K562 (cell line): Measurements from ENCODE around the gene ZNF222. TPM values are rescaled to one million over a fixed set of nuclear protein-coding genes. Genes with fewer than 3 reads are reported as not detected.

Experiments used
- ATAC-seq: fragments of 200-7000 bp; cut with Tn5 transposase; 3 replicates; pipeline ENCODE4 v1.9.1; 2020; ENCODE audit warnings: moderate library complexity
- BruUV-seq: library from RNA; stranded (reverse); fragments of 400-500 nt; replicated peaks from 2 replicates; lab custom pipeline; 2021; lab: Mats Ljungman, UMichigan
- CTCF ChIA-PET: fragments of 300-600 bp; formaldehyde crosslinking; extraction: SDS; loops from one replicate; lab custom pipeline; 2021; ENCODE audit warnings: low intra/inter-chr PET ratio; lab: Yijun Ruan, JAX
- POLR2A ChIA-PET: fragments of 300-600, 350-650 bp; sonication (Branson Sonifier 250); formaldehyde crosslinking; extraction: SDS; loops from one replicate; lab custom pipeline; 2021; ENCODE audit warnings: antibody characterized with exemption, inconsistent platforms; lab: Yijun Ruan, JAX
- DNase-seq, 4 experiments: peaks; one replicate each; pipeline versions ENCODE4 v3.0.0 to v3.0.0-alpha.2; 2011 to 2018; ENCODE audit warnings: low spot score in 3 of 4, mixed read lengths in 3 of 4; ENCODE audit errors: extremely low read depth in 1 of 4
- FAIRE-seq: peaks from 2 replicates; lab custom pipeline; 2011; peaks lifted over from hg19 to GRCh38; lab: Jason Lieb, UNC
- H2AFZ ChIP-seq: 2 replicates; pipeline ENCODE4 v1.6.0; 2011; ENCODE audit warnings: low read depth, low read length, control low read depth, inconsistent platforms
- H3K27ac ChIP-seq: fragments of 200-600 bp; 3 replicates; pipeline ENCODE4 v1.8.0; 2011; ENCODE audit warnings: low read depth, mild to moderate bottlenecking, control low read depth, inconsistent platforms, low read length, moderate library complexity, mixed read lengths; ENCODE audit errors: extremely low read depth
- H3K27me3 ChIP-seq, 2 experiments: fragments of 300-600 bp in 1 of 2; 2 replicates in 1 of 2; 3 replicates in 1 of 2; pipeline versions ENCODE4 v1.6.0 to v1.8.0; 2011; ENCODE audit warnings: inconsistent platforms in 2 of 2, low read length in 2 of 2, mild to moderate bottlenecking in 1 of 2, mixed read lengths in 1 of 2, moderate library complexity in 1 of 2; ENCODE audit not compliant: control insufficient read depth in 2 of 2, insufficient read depth in 2 of 2
- H3K36me3 ChIP-seq: fragments of 300-600 bp; 3 replicates; pipeline ENCODE4 v1.8.0; 2011; ENCODE audit warnings: mild to moderate bottlenecking, low read length, inconsistent platforms; ENCODE audit not compliant: control insufficient read depth, insufficient read depth
- H3K4me1 ChIP-seq, 2 experiments: fragments of 200-600 bp in 1 of 2; replicated peaks in 1 of 2; 2 replicates in 1 of 2; 3 replicates in 1 of 2; pipeline versions ENCODE4 v1.5.1 to v1.8.0; 2011; ENCODE audit warnings: inconsistent platforms in 2 of 2, low read length in 2 of 2, mild to moderate bottlenecking in 1 of 2, mixed read lengths in 1 of 2, moderate library complexity in 1 of 2; ENCODE audit not compliant: control insufficient read depth in 2 of 2, insufficient read depth in 2 of 2
- H3K4me2 ChIP-seq: 2 replicates; pipeline ENCODE4 v1.6.1; 2011; ENCODE audit warnings: low read length, control low read depth, inconsistent platforms, mixed read lengths; ENCODE audit not compliant: insufficient read depth
- H3K4me3 ChIP-seq: fragments of 200-600 bp; sonication (generic), shearing (Covaris generic); 2 replicates; pipeline ENCODE4 v1.5.1; 2016; ENCODE audit warnings: control low read depth, inconsistent platforms
- H3K79me2 ChIP-seq: fragments of 200-600 bp; 3 replicates; pipeline ENCODE4 v1.8.0; 2011; ENCODE audit warnings: low read length, inconsistent platforms; ENCODE audit not compliant: control insufficient read depth, insufficient read depth
- H3K9ac ChIP-seq, 2 experiments: 2 replicates each; pipeline versions ENCODE4 v1.6.0 to v1.6.1; 2011; ENCODE audit warnings: low read depth in 2 of 2, low read length in 2 of 2, control low read depth in 1 of 2, inconsistent platforms in 1 of 2, mild to moderate bottlenecking in 1 of 2, mixed read lengths in 1 of 2; ENCODE audit not compliant: insufficient read depth in 1 of 2
- H3K9me1 ChIP-seq: one replicate; pipeline ENCODE4 v1.6.0; 2011; ENCODE audit warnings: inconsistent platforms, mild to moderate bottlenecking, low read length, moderate library complexity; ENCODE audit not compliant: control insufficient read depth, insufficient read depth
- H3K9me3 ChIP-seq: replicated peaks from 2 replicates; pipeline ENCODE4 v1.5.1; 2011; ENCODE audit warnings: low read depth, low read length, inconsistent platforms; ENCODE audit not compliant: control insufficient read depth, insufficient read depth
- H4K20me1 ChIP-seq: replicated peaks from 2 replicates; pipeline ENCODE4 v1.6.1; 2011; ENCODE audit warnings: low read length, inconsistent platforms, mixed read lengths; ENCODE audit not compliant: control insufficient read depth, insufficient read depth
- ARID2 ChIP-seq: fragments of 450-650 bp; IDR thresholded peaks from 2 replicates; pipeline ENCODE4 v1.6.1; 2017; ENCODE audit warnings: antibody characterized with exemption, mild to moderate bottlenecking
- ARID4B ChIP-seq: sonication (generic); formaldehyde crosslinking; IDR thresholded peaks from 2 replicates; pipeline ENCODE4 v1.8.0; 2022; ENCODE audit warnings: mild to moderate bottlenecking, missing genetic modification reagents
- BRD9 ChIP-seq: fragments of 450-650 bp; IDR thresholded peaks from 2 replicates; pipeline ENCODE4 v1.6.1; 2018; ENCODE audit warnings: low read depth; ENCODE audit not compliant: partially characterized antibody
- HNRNPH1 ChIP-seq: fragments of 200-400 bp; formaldehyde crosslinking; optimal IDR thresholded peaks from 2 replicates; pipeline ENCODE3; 2017; ENCODE audit warnings: low read depth, mild to moderate bottlenecking, low read length, moderate library complexity
- MCM3 ChIP-seq: fragments of 450-650 bp; IDR thresholded peaks from 2 replicates; pipeline ENCODE4 v1.6.1; 2016
- NCOA1 ChIP-seq: fragments of 450-650 bp; IDR thresholded peaks from 2 replicates; pipeline ENCODE4 v1.6.1; 2016; ENCODE audit warnings: low read depth
- PHB ChIP-seq: fragments of 250-450 bp; sonication (Bioruptor Pico); IDR thresholded peaks from 2 replicates; pipeline ENCODE4 v1.5.0; 2021
- PHF20 ChIP-seq: fragments of 450-650 bp; IDR thresholded peaks from 2 replicates; pipeline ENCODE4 v1.6.1; 2018; ENCODE audit not compliant: partially characterized antibody
- PHTF2 ChIP-seq: fragments of 250-450 bp; sonication (Bioruptor Pico); IDR thresholded peaks from 2 replicates; pipeline ENCODE4 v1.5.0; 2021; ENCODE audit warnings: mild to moderate bottlenecking
- RNF219 ChIP-seq: fragments of 250-450 bp; sonication (Bioruptor Pico); IDR thresholded peaks from 2 replicates; pipeline ENCODE4 v1.5.0; 2022; ENCODE audit warnings: mild to moderate bottlenecking
- TSHZ1 ChIP-seq: fragments of 250-450 bp; sonication (Bioruptor Pico); IDR thresholded peaks from 2 replicates; pipeline ENCODE4 v1.4.0; 2020; ENCODE audit warnings: mild to moderate bottlenecking, moderate library complexity
- YY1 ChIP-seq, 3 experiments: IDR thresholded peaks; 2 replicates each; pipeline ENCODE4 v1.6.1; 2011; ENCODE audit warnings: low read length in 2 of 3, mild to moderate bottlenecking in 2 of 3, moderate library complexity in 2 of 3, borderline replicate concordance in 1 of 3, control low read depth in 1 of 3, low read depth in 1 of 3; ENCODE audit not compliant: insufficient read depth in 3 of 3, insufficient replicate concordance in 2 of 3, control insufficient read depth in 1 of 3, insufficient read length in 1 of 3; ENCODE audit errors: extremely low read depth in 1 of 3
- ZBED1 ChIP-seq: IDR thresholded peaks from 2 replicates; pipeline ENCODE4 v1.6.1; 2014
- ZNF717 ChIP-seq: fragments of 250-450 bp; sonication (Bioruptor Pico); IDR thresholded peaks from 2 replicates; pipeline ENCODE4 v1.5.0; 2021
- WGBS: fragments of 100-300 bp; shearing (Covaris generic); methylation state at CpG from one replicate; pipeline ENCODE4 v1.1.6; 2016; ENCODE audit warnings: low coverage, mixed read lengths; ENCODE audit not compliant: insufficient coverage; ENCODE audit errors: missing lambda C conversion rate; 5-methylcytosine and 5-hydroxymethylcytosine counted together
- in situ Hi-C: fragments of 300-500 bp; cut with MboI; formaldehyde crosslinking; loops from 4 replicates; pipeline ENCODE4 v1.15.0; 2018; ENCODE audit warnings: inconsistent platforms, mixed read lengths
- intact Hi-C: fragments of 100-400 bp; cut with micrococcal nuclease; formaldehyde crosslinking; loops from 2 replicates; pipeline ENCODE4 v1.14.2; 2022
- polyA plus RNA-seq, 8 experiments: library from polyadenylated mRNA; depleted of rRNA in 4 of 8; stranded (reverse) in 5 of 8; unstranded in 3 of 8; fragments of >200 nt; fragmentation: Nextera tagmentation in 2 of 8; fragmentation: Illumina TruSeq in 1 of 8; extraction: Ambion mirVana in 2 of 8; extraction: Trizol in 1 of 8; gene quantifications; 2 replicates each; pipeline versions ENCODE4 v1.2.1 to v1.2.3, GENCODE V29; 2011 to 2014; ENCODE audit warnings: inconsistent platforms in 1 of 8, missing spikeins in 1 of 8
- total RNA-seq, 7 experiments: library from RNA; depleted of rRNA in 6 of 7; stranded (reverse); fragments of >200 nt in 6 of 7; fragmentation: Illumina TruSeq in 2 of 7; extraction: Trizol in 2 of 7; gene quantifications; 2 replicates each; pipeline versions ENCODE4 v1.2.1 to v1.2.3, GENCODE V29; 2011 to 2021; ENCODE audit warnings: low replicate concordance in 1 of 7

The ZNF222 gene
- total and polyA plus RNA-seq, 9 of the 15 experiments (the other 6 are each of a cell fraction or from before 2014, with no cell fraction given) = 2.3 to 4.5 (median 3.0) TPM

- TF ChIP-seq RNF219 (CRISPR knock-in tag) (no peak), TSHZ1 (CRISPR knock-in tag) (no peak), ARID2 (no peak), PHTF2 (CRISPR knock-in tag) (no peak), NCOA1 (no peak), HNRNPH1 (no peak), MCM3 (no peak), ZBED1 (no peak), ZNF717 (no peak), PHB (no peak), BRD9 (no peak), PHF20 (no peak), ARID4B (no peak), YY1 (IDR thresholded peaks at IDR 0.05; ENCODE audit: borderline replicate concordance in 1 of 3, control insufficient read depth in 1 of 3, extremely low read depth in 1 of 3, insufficient read depth in 3 of 3, insufficient read length in 1 of 3, insufficient replicate concordance in 2 of 3, low read depth in 1 of 3, low read length in 2 of 3) (no peak)
- in situ Hi-C loops = no loop called here
- no peak for ATAC-seq
Measured at GRCh38 chr19:44019498-44019897, 5.7 kb upstream of the ZNF222 start.

More at GRCh38 chr19:44019498-44019897, 5.7 kb upstream of the ZNF222 start:
- FAIRE-seq = no peak
- DNase-seq = no peak
- H3K79me2 ChIP-seq = no peaks in the 10 kb centered on the region
- H3K9me1 ChIP-seq = no peaks in the 10 kb centered on the region
- H3K4me1 ChIP-seq = no peaks in the 10 kb centered on the region
- no peak overlapping the region for H2AFZ ChIP-seq
- H3K36me3 ChIP-seq = no peaks in the 10 kb centered on the region
- no peaks in the 10 kb centered on the region for H4K20me1 ChIP-seq
- no peak overlapping the region for H3K4me2 ChIP-seq
- intact Hi-C loops = no loop called here
- no peak overlapping the region for H3K27ac ChIP-seq
- BruUV-seq = no TSS peak
- ChIA-PET CTCF (no interaction called here), POLR2A (interaction anchor here (0.7 kb wide), 1 partner anchor 13 kb away, joined by 3 read pairs; no protein-coding TSS in a partner anchor)
- H3K9me3 ChIP-seq = no peaks in the 10 kb centered on the region
- no peak overlapping the region for H3K9ac ChIP-seq
- H3K4me3 ChIP-seq = no peak overlapping the region
- H3K27me3 ChIP-seq = no peaks in the 10 kb centered on the region
- WGBS = 0% methylated on average over 2 of the region's 2 CpGs
